SK-N-MC (cell line): ENCODE measurements around the gene SLC6A11.

Experiments
- DNase-seq: peaks from one replicate; pipeline ENCODE4 v3.0.0-alpha.2; 2011; ENCODE audit warnings: low read depth, low spot score
- H3K27ac ChIP-seq: fragments of 200-600 bp; sonication (generic); 2 replicates; pipeline ENCODE4 v1.5.1; 2016; ENCODE audit warnings: mixed run types
- H3K36me3 ChIP-seq: fragments of 200-600 bp; sonication (generic); 2 replicates; pipeline ENCODE4 v1.6.1; 2017; ENCODE audit warnings: antibody characterized with exemption, low read length, mixed read lengths; ENCODE audit not compliant: insufficient read depth
- H3K4me3 ChIP-seq: fragments of 200-600 bp; sonication (generic); 2 replicates; pipeline ENCODE4 v1.5.1; 2016
- H3K9ac ChIP-seq: fragments of 200-600 bp; sonication (generic); 2 replicates; pipeline ENCODE4 v1.8.0; 2017; ENCODE audit warnings: mixed run types, mixed read lengths; ENCODE audit not compliant: insufficient read length
- H3K9me3 ChIP-seq: fragments of 200-600 bp; sonication (generic); 2 replicates; pipeline ENCODE4 v1.6.1; 2017; ENCODE audit warnings: low read depth, mild to moderate bottlenecking, antibody characterized with exemption, low read length, moderate library complexity, mixed read lengths
- EZH2 ChIP-seq: fragments of 200-600 bp; sonication (generic); IDR thresholded peaks from one replicate; pipeline ENCODE4 v1.6.1; 2017; ENCODE audit warnings: antibody characterized with exemption
- FOXP2 ChIP-seq: optimal IDR thresholded peaks from 2 replicates; pipeline ENCODE3; 2011; ENCODE audit warnings: mild to moderate bottlenecking, moderate library complexity; ENCODE audit not compliant: insufficient read depth; ENCODE audit errors: extremely low read length, control extremely low read depth
- POLR2AphosphoS5 ChIP-seq: IDR thresholded peaks from 2 replicates; pipeline ENCODE4 v1.6.1; 2012; ENCODE audit warnings: mild to moderate bottlenecking, low read depth, low read length, borderline replicate concordance

The SLC6A11 gene

GRCh38 chr3:10822708-10823515 lies 6.9 kb downstream of the SLC6A11 start:
- Histone ChIP-seq H3K9me3 (no peaks in the 10 kb centered on the region), H3K36me3 (no peaks in the 10 kb centered on the region), H3K9ac (no peak overlapping the region), H3K4me3 (no peak overlapping the region), H3K27ac (no peak overlapping the region)
- DNase-seq: no peak
- TF ChIP-seq POLR2AphosphoS5 (no peak), FOXP2 (no peak), EZH2 (no peak)

- Histone ChIP-seq H3K27ac (no peak overlapping the region), H3K4me3 (no peak overlapping the region), H3K36me3 (no peaks in the 10 kb centered on the region), H3K9me3 (no peaks in the 10 kb centered on the region), H3K9ac (no peak overlapping the region)
- no peak for TF ChIP-seq EZH2
- no peak for TF ChIP-seq POLR2AphosphoS5
- no peak for DNase-seq
These were observed 7.4 kb downstream of the SLC6A11 start for GRCh38 chr3:10823516-10823818.

- no peaks in the 10 kb centered on the region for H3K36me3 ChIP-seq
- TF ChIP-seq POLR2AphosphoS5: no peak
- TF ChIP-seq FOXP2: no peak
- TF ChIP-seq EZH2: no peak
- DNase-seq: no peak
These were observed 8.4 kb downstream of the SLC6A11 start for GRCh38 chr3:10824468-10824867.

GRCh38 chr3:10833855-10834414 lies 17.9 kb downstream of the SLC6A11 start:
- no peaks in the 10 kb centered on the region for H3K36me3 ChIP-seq
- TF ChIP-seq FOXP2 (no peak), POLR2AphosphoS5 (no peak), EZH2 (no peak)
- no peak overlapping the region for H3K27ac ChIP-seq
- H3K9me3 ChIP-seq: no peaks in the 10 kb centered on the region
- no peak overlapping the region for H3K4me3 ChIP-seq
- no peak overlapping the region for H3K9ac ChIP-seq
- DNase-seq: no peak

More at GRCh38 chr3:10824468-10824867, 8.4 kb downstream of the SLC6A11 start:
- Histone ChIP-seq H3K9me3 (no peaks in the 10 kb centered on the region), H3K9ac (no peak overlapping the region), H3K4me3 (no peak overlapping the region), H3K27ac (no peak overlapping the region)

- Histone ChIP-seq H3K27ac (no peak overlapping the region), H3K9me3 (no peaks in the 10 kb centered on the region), H3K9ac (no peak overlapping the region), H3K4me3 (no peak overlapping the region), H3K36me3 (no peaks in the 10 kb centered on the region)
- DNase-seq: no peak
- TF ChIP-seq EZH2 (no peak), POLR2AphosphoS5 (no peak), FOXP2 (no peak)
These were observed 18.9 kb downstream of the SLC6A11 start for GRCh38 chr3:10834951-10835350.

GRCh38 chr3:10835406-10835805 lies 19.4 kb downstream of the SLC6A11 start:
- H3K4me3 ChIP-seq: no peak overlapping the region
- TF ChIP-seq POLR2AphosphoS5 (no peak), EZH2 (no peak), FOXP2 (no peak)
- no peaks in the 10 kb centered on the region for H3K36me3 ChIP-seq
- no peak overlapping the region for H3K9ac ChIP-seq
- no peak overlapping the region for H3K27ac ChIP-seq
- no peaks in the 10 kb centered on the region for H3K9me3 ChIP-seq
- DNase-seq: no peak

- TF ChIP-seq FOXP2 (no peak), EZH2 (no peak), POLR2AphosphoS5 (no peak)
- no peak for DNase-seq
- no peak overlapping the region for H3K4me3 ChIP-seq
- no peak overlapping the region for H3K27ac ChIP-seq
- no peaks in the 10 kb centered on the region for H3K36me3 ChIP-seq
- no peak overlapping the region for H3K9ac ChIP-seq
- no peaks in the 10 kb centered on the region for H3K9me3 ChIP-seq
These were observed 20.6 kb downstream of the SLC6A11 start for GRCh38 chr3:10836676-10837075.

- Histone ChIP-seq H3K27ac (no peak overlapping the region), H3K9ac (no peak overlapping the region), H3K9me3 (no peaks in the 10 kb centered on the region), H3K4me3 (no peak overlapping the region), H3K36me3 (no peaks in the 10 kb centered on the region)
- no peak for DNase-seq
- TF ChIP-seq FOXP2 (no peak), EZH2 (no peak), POLR2AphosphoS5 (no peak)
These were observed 21.8 kb downstream of the SLC6A11 start for GRCh38 chr3:10837849-10838248.

- no peak for TF ChIP-seq POLR2AphosphoS5
- Histone ChIP-seq H3K36me3 (no peaks in the 10 kb centered on the region), H3K9me3 (no peaks in the 10 kb centered on the region), H3K4me3 (no peak overlapping the region), H3K27ac (no peak overlapping the region), H3K9ac (no peak overlapping the region)
- DNase-seq: no peak
These were observed 23.1 kb downstream of the SLC6A11 start for GRCh38 chr3:10839167-10839566.
